Measurements from ENCODE around the gene GPRC5D. TPM values are rescaled to one million over a fixed set of nuclear protein-coding genes. Genes with fewer than 3 reads are reported as not detected.

Gene GPRC5D
- polyA plus RNA-seq, 1 of the 3 experiments (the other 2 are of a cell fraction), result not detected

GRCh38 chr12:12999271-12999958 lies 47.4 kb upstream of the GPRC5D start:
- H2AFZ ChIP-seq (ENCODE audit: low read depth), result peak overlapping the region; percentile 94
- peaks cover 6 to 18% of the 10 kb centered on the region in 2 experiments; a peak in 3 of 4 replicates for H3K4me1 ChIP-seq (ENCODE audit: control insufficient read depth in 1 of 2, insufficient read depth in 2 of 2, low read depth in 1 of 2, low read length in 1 of 2)
- H3K4me3 ChIP-seq (ENCODE audit: low read depth in 2 of 2, low read length in 1 of 2), result peak overlapping the region; percentile 76 to 88
- no peaks in the 10 kb centered on the region for H3K27me3 ChIP-seq (ENCODE audit: insufficient read depth)
- peaks cover 5% of the 10 kb centered on the region for H3F3A ChIP-seq (replicated peaks; ENCODE audit: insufficient read depth)
- POLR2A ChIA-PET, result no interaction called here
- TF ChIP-seq CTCF (IDR thresholded peaks at IDR 0.05) (peak; percentile 12; the same call in 1 of the 2 replicates), RFX5 (IDR thresholded peaks at IDR 0.05; ENCODE audit: low read length) (no peak)
- H3K79me2 ChIP-seq (ENCODE audit: insufficient read depth), result peaks cover 38% of the 10 kb centered on the region
- H4K20me1 ChIP-seq (ENCODE audit: insufficient read depth), result no peaks in the 10 kb centered on the region
- peak overlapping the region in 1 of 2 experiments; percentile 52; a peak in 2 of 4 replicates for H3K27ac ChIP-seq (ENCODE audit: low read depth in 2 of 2, low read length in 1 of 2)
- WGBS (ENCODE audit: low lambda C conversion rate), result 50% methylated on average over 22 of the region's 22 CpGs
- CTCF ChIA-PET, result interaction anchor here (1.0 to 2.3 kb wide), 2 partner anchors 16 to 83 kb away, joined by 3 to 7 read pairs; no protein-coding TSS in a partner anchor
- H3K36me3 ChIP-seq (replicated peaks in 1 of 2; ENCODE audit: control insufficient read depth in 1 of 2, insufficient read depth in 2 of 2, low read length in 1 of 2), result no peaks in the 10 kb centered on the region
- DNase-seq, result no peak
- peak overlapping the region; percentile 86 for H3K9ac ChIP-seq
- no peaks in the 10 kb centered on the region for H3K9me2 ChIP-seq
- peak overlapping the region; percentile 97 for H3K4me2 ChIP-seq
- no peaks in the 10 kb centered on the region for H3K9me3 ChIP-seq

- Histone ChIP-seq H3K27me3 (ENCODE audit: insufficient read depth) (no peaks in the 10 kb centered on the region), H3K4me2 (peak overlapping the region; percentile 97; the same call in 1 of the 2 replicates), H3K9ac (no peak overlapping the region), H3K36me3 (replicated peaks in 1 of 2; ENCODE audit: control insufficient read depth in 1 of 2, insufficient read depth in 2 of 2, low read length in 1 of 2) (no peaks in the 10 kb centered on the region), H3K4me3 (ENCODE audit: low read depth in 2 of 2, low read length in 1 of 2) (no peak overlapping the region), H3K9me3 (no peaks in the 10 kb centered on the region), H3K79me2 (ENCODE audit: insufficient read depth) (peaks cover 38% of the 10 kb centered on the region), H3K9me2 (no peaks in the 10 kb centered on the region), H2AFZ (ENCODE audit: low read depth) (no peak overlapping the region), H4K20me1 (ENCODE audit: insufficient read depth) (no peaks in the 10 kb centered on the region), H3K4me1 (ENCODE audit: control insufficient read depth in 1 of 2, insufficient read depth in 2 of 2, low read depth in 1 of 2, low read length in 1 of 2) (peaks cover 6 to 18% of the 10 kb centered on the region in 2 experiments; a peak in 3 of 4 replicates), H3F3A (replicated peaks; ENCODE audit: insufficient read depth) (peaks cover 9% of the 10 kb centered on the region), H3K27ac (ENCODE audit: low read depth in 2 of 2, low read length in 1 of 2) (no peak overlapping the region)
- CTCF ChIA-PET, result interaction anchor here (2.3 kb wide), 1 partner anchor 82 kb away, joined by 7 read pairs; no protein-coding TSS in a partner anchor
- POLR2A ChIA-PET, result no interaction called here
- DNase-seq, result no peak
- 94% methylated on average over 4 of the region's 4 CpGs for WGBS (ENCODE audit: low lambda C conversion rate)
- TF ChIP-seq PBX3 (IDR thresholded peaks at IDR 0.05), result no peak
- no peak for TF ChIP-seq FOXJ3 (CRISPR knock-in tag; IDR thresholded peaks at IDR 0.05)
- no peak for TF ChIP-seq GATA2 (CRISPR knock-in tag; IDR thresholded peaks at IDR 0.05)
- TF ChIP-seq CTCF (IDR thresholded peaks at IDR 0.05), result no peak
- no peak for TF ChIP-seq SMC3 (IDR thresholded peaks at IDR 0.05; ENCODE audit: low read depth, low read length)
- TF ChIP-seq YY1 (IDR thresholded peaks at IDR 0.05; ENCODE audit: low read depth), result no peak
- no peak for TF ChIP-seq JUND (IDR thresholded peaks at IDR 0.05)
- TF ChIP-seq RAD21 (IDR thresholded peaks at IDR 0.05; ENCODE audit: low read length), result no peak
- TF ChIP-seq MEF2A (IDR thresholded peaks at IDR 0.05; ENCODE audit: borderline replicate concordance, low read depth), result no peak
- TF ChIP-seq TCF12 (IDR thresholded peaks at IDR 0.05), result no peak
- no peak for TF ChIP-seq FOXM1 (IDR thresholded peaks at IDR 0.05; ENCODE audit: low read depth)
- TF ChIP-seq REST (IDR thresholded peaks at IDR 0.05; ENCODE audit: low read depth, low read length), result no peak
- no peak for TF ChIP-seq EP300 (IDR thresholded peaks at IDR 0.05; ENCODE audit: borderline replicate concordance in 1 of 2, low read depth in 1 of 2, low read length in 1 of 2)
- TF ChIP-seq FOSL2 (IDR thresholded peaks at IDR 0.05; ENCODE audit: borderline replicate concordance, low read depth), result no peak
- TF ChIP-seq CHD2 (IDR thresholded peaks at IDR 0.05; ENCODE audit: low read length, partially characterized antibody), result no peak
- TF ChIP-seq IRF3 (IDR thresholded peaks at IDR 0.05; ENCODE audit: low read depth, low read length), result no peak
Measured at GRCh38 chr12:12998248-12998647, 46.3 kb upstream of the GPRC5D start.

All from SK-N-SH (cell line).